H9 (cell line): ENCODE results near the gene IL6R. TPM values are rescaled to one million over a fixed set of nuclear protein-coding genes. Genes with fewer than 3 reads are reported as not detected.

Experiments used
- DNase-seq: peaks from one replicate; pipeline ENCODE4 v3.0.0-alpha.2; 2017
- H2AFZ ChIP-seq: one replicate; pipeline ENCODE4 v1.6.1; 2013; ENCODE audit warnings: mild to moderate bottlenecking, low read length, control low read depth, moderate library complexity
- H2AK5ac ChIP-seq: 2 replicates; pipeline ENCODE4 v1.6.1; 2013; ENCODE audit warnings: low read length, control low read depth, mixed read lengths; ENCODE audit not compliant: insufficient read length
- H2BK120ac ChIP-seq: one replicate; pipeline ENCODE4 v1.6.1; 2013; ENCODE audit warnings: low read depth, mild to moderate bottlenecking, low read length, control low read depth, inconsistent platforms; ENCODE audit not compliant: poor library complexity, severe bottlenecking
- H2BK12ac ChIP-seq: 2 replicates; pipeline ENCODE4 v1.6.1; 2013; ENCODE audit warnings: low read length, control low read depth, mixed read lengths, low read depth; ENCODE audit not compliant: insufficient read length
- H2BK15ac ChIP-seq: 2 replicates; pipeline ENCODE4 v1.6.1; 2013; ENCODE audit warnings: low read depth, low read length, control low read depth
- H2BK20ac ChIP-seq: one replicate; pipeline ENCODE4 v1.6.1; 2013; ENCODE audit warnings: low read depth, mild to moderate bottlenecking, low read length, control low read depth, inconsistent platforms; ENCODE audit not compliant: poor library complexity, severe bottlenecking
- H2BK5ac ChIP-seq: 2 replicates; pipeline ENCODE4 v1.6.1; 2013; ENCODE audit warnings: low read length, control low read depth, mixed read lengths; ENCODE audit not compliant: insufficient read length
- H3K14ac ChIP-seq: 2 replicates; pipeline ENCODE4 v1.6.1; 2013; ENCODE audit warnings: low read length, control low read depth; ENCODE audit not compliant: insufficient read depth
- H3K18ac ChIP-seq: 2 replicates; pipeline ENCODE4 v1.6.1; 2013; ENCODE audit warnings: low read depth, mild to moderate bottlenecking, mixed read lengths, low read length, control low read depth; ENCODE audit not compliant: insufficient read length
- H3K23ac ChIP-seq: 2 replicates; pipeline ENCODE4 v1.6.1; 2013; ENCODE audit warnings: low read length, control low read depth, mixed read lengths, low read depth; ENCODE audit not compliant: insufficient read length
- H3K23me2 ChIP-seq: 2 replicates; pipeline ENCODE4 v1.6.1; 2013; ENCODE audit warnings: low read depth, mild to moderate bottlenecking, mixed read lengths, low read length, control low read depth; ENCODE audit not compliant: insufficient read length, poor library complexity, severe bottlenecking
- H3K27ac ChIP-seq: 2 replicates; pipeline ENCODE4 v1.5.1; 2013; ENCODE audit warnings: low read length, control low read depth, mixed read lengths, low read depth; ENCODE audit not compliant: insufficient read length
- H3K27me3 ChIP-seq: 2 replicates; pipeline ENCODE4 v1.6.1; 2013; ENCODE audit warnings: low read length, control low read depth, inconsistent platforms; ENCODE audit not compliant: insufficient read depth
- H3K4ac ChIP-seq: 2 replicates; pipeline ENCODE4 v1.6.1; 2013; ENCODE audit warnings: low read depth, mild to moderate bottlenecking, control low read depth, inconsistent platforms, low read length, moderate library complexity
- H3K4me1 ChIP-seq: 2 replicates; pipeline ENCODE4 v1.6.1; 2013; ENCODE audit warnings: low read length, control low read depth, inconsistent platforms; ENCODE audit not compliant: insufficient read depth
- H3K4me2 ChIP-seq: 2 replicates; pipeline ENCODE4 v1.6.1; 2013; ENCODE audit warnings: low read length, control low read depth, mixed read lengths; ENCODE audit not compliant: insufficient read length, insufficient read depth
- H3K56ac ChIP-seq: 2 replicates; pipeline ENCODE4 v1.6.1; 2013; ENCODE audit warnings: low read depth, mild to moderate bottlenecking, mixed read lengths, low read length, control low read depth; ENCODE audit not compliant: insufficient read length
- H3K79me1 ChIP-seq: 2 replicates; pipeline ENCODE4 v1.6.1; 2013; ENCODE audit warnings: low read depth, mild to moderate bottlenecking, moderate library complexity, low read length, control low read depth, inconsistent platforms; ENCODE audit not compliant: insufficient read depth, poor library complexity, severe bottlenecking
- H3K79me2 ChIP-seq: 2 replicates; pipeline ENCODE4 v1.6.1; 2013; ENCODE audit warnings: low read length, control low read depth, inconsistent platforms; ENCODE audit not compliant: insufficient read depth
- H3K9ac ChIP-seq: 2 replicates; pipeline ENCODE4 v1.6.1; 2013; ENCODE audit warnings: low read length, control low read depth, mixed read lengths; ENCODE audit not compliant: insufficient read length; ENCODE audit errors: extremely low read depth
- H3K9me3 ChIP-seq: one replicate; pipeline ENCODE4 v1.6.1; 2013; ENCODE audit warnings: low read depth, low read length, inconsistent platforms; ENCODE audit not compliant: control insufficient read depth
- H3T11ph ChIP-seq: one replicate; pipeline ENCODE4 v1.6.1; 2013; ENCODE audit warnings: mild to moderate bottlenecking, low read length, control low read depth, inconsistent platforms
- H4K20me1 ChIP-seq: one replicate; pipeline ENCODE4 v1.6.1; 2013; ENCODE audit not compliant: control insufficient read depth, insufficient read length, insufficient read depth
- H4K5ac ChIP-seq: 2 replicates; pipeline ENCODE4 v1.6.1; 2013; ENCODE audit warnings: low read depth, mild to moderate bottlenecking, mixed read lengths, low read length, control low read depth; ENCODE audit not compliant: insufficient read length
- H4K8ac ChIP-seq: replicated peaks from 2 replicates; pipeline ENCODE4 v1.6.1; 2013; ENCODE audit warnings: low read length, control low read depth, mixed read lengths, low read depth; ENCODE audit not compliant: insufficient read length
- H4K91ac ChIP-seq: 2 replicates; pipeline ENCODE4 v1.6.1; 2013; ENCODE audit warnings: low read depth, mild to moderate bottlenecking, moderate library complexity, mixed read lengths, low read length, control low read depth; ENCODE audit not compliant: insufficient read length
- H3K27ac Mint-ChIP-seq, 3 experiments: 2 replicates in 2 of 3; 3 replicates in 1 of 3; pipeline ENCODE4 v1.8.0; 2020 to 2021; ENCODE audit warnings: mixed read lengths in 3 of 3, mild to moderate bottlenecking in 1 of 3, moderate library complexity in 1 of 3
- H3K27me3 Mint-ChIP-seq: 2 replicates; pipeline ENCODE4 v1.8.0; 2021; ENCODE audit warnings: low read depth, mild to moderate bottlenecking, moderate library complexity, mixed read lengths
- H3K36me3 Mint-ChIP-seq, 3 experiments: 2 replicates in 2 of 3; 3 replicates in 1 of 3; pipeline ENCODE4 v1.8.0; 2020 to 2021; ENCODE audit warnings: low read depth in 3 of 3, mixed read lengths in 3 of 3; ENCODE audit not compliant: insufficient read depth in 1 of 3
- H3K4me1 Mint-ChIP-seq, 2 experiments: 2 replicates each; pipeline ENCODE4 v1.8.0; 2020; ENCODE audit warnings: mixed read lengths in 2 of 2
- H3K4me3 Mint-ChIP-seq, 2 experiments: 2 replicates in 1 of 2; 3 replicates in 1 of 2; pipeline ENCODE4 v1.8.0; 2020 to 2021; ENCODE audit warnings: mild to moderate bottlenecking in 2 of 2, mixed read lengths in 2 of 2, moderate library complexity in 1 of 2
- H3K9me3 Mint-ChIP-seq, 2 experiments: 2 replicates in 1 of 2; 3 replicates in 1 of 2; pipeline ENCODE4 v1.8.0; 2020; ENCODE audit warnings: mild to moderate bottlenecking in 2 of 2, mixed read lengths in 2 of 2, moderate library complexity in 1 of 2
- total RNA-seq: library from RNA; stranded (reverse); gene quantifications from 2 replicates; pipeline ENCODE4 v1.2.1, GENCODE V29; 2021
- TF ChIP-seq, protein P1 (sequence below): fragments of 200-600 bp; sonication (generic); conservative IDR thresholded peaks from 3 replicates; pipeline ENCODE4 v1.8.0; 2021; ENCODE audit warnings: antibody characterized with exemption, mild to moderate bottlenecking

Gene IL6R
- total RNA-seq, 1 experiment from 2014 or later = 1.7 TPM

DNA sequence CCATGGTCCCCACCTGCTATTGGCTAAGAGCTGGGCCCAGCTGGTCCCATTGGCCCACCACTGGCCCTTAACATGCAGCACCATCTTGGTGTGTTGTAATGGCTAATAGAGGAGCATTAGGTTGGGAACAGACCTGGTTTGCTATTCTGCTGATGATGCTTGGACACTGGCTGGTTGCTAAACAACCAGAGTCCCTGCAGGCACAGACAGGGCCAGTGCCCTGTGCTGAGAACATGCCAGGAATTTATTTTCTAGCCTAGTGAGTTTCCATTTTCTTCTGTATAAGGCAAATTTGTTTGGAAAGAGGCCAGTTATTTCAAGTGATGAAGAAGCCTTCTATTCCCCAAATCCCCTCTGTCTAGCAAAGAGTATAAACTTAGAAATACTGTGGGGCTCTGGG lies 53.9 kb downstream of the IL6R start:
- no peak for DNase-seq
- no peak overlapping the region for H2BK15ac ChIP-seq
- H4K8ac ChIP-seq = no peak overlapping the region
- no peak overlapping the region for H4K5ac ChIP-seq
- no peak overlapping the region for H2AFZ ChIP-seq
- H4K20me1 ChIP-seq = no peaks in the 10 kb centered on the region
- no peaks in the 10 kb centered on the region for H3K79me2 ChIP-seq
- H3T11ph ChIP-seq = no peak overlapping the region
- Mint-ChIP-seq H3K4me1 (peaks cover 0 to 6% of the 10 kb centered on the region in 2 experiments; a peak in 1 of 4 replicates), H3K36me3 (no peaks in the 10 kb centered on the region), H3K27me3 (no peaks in the 10 kb centered on the region), H3K9me3 (no peaks in the 10 kb centered on the region), H3K4me3 (no peak overlapping the region), H3K27ac (no peak overlapping the region)
- no peak overlapping the region for H3K27ac ChIP-seq
- no peak overlapping the region for H2BK20ac ChIP-seq
- no peak overlapping the region for H3K9ac ChIP-seq
- no peak overlapping the region for H3K18ac ChIP-seq
- H3K4ac ChIP-seq = no peak overlapping the region
- H3K23ac ChIP-seq = no peak overlapping the region
- no peaks in the 10 kb centered on the region for H3K79me1 ChIP-seq
- H3K27me3 ChIP-seq = no peaks in the 10 kb centered on the region
- H3K4me2 ChIP-seq = no peak overlapping the region
- H3K4me1 ChIP-seq = no peaks in the 10 kb centered on the region
- H2BK120ac ChIP-seq = no peak overlapping the region
- no peak overlapping the region for H3K56ac ChIP-seq
- H4K91ac ChIP-seq = no peak overlapping the region
- TF ChIP-seq, protein P1, sequence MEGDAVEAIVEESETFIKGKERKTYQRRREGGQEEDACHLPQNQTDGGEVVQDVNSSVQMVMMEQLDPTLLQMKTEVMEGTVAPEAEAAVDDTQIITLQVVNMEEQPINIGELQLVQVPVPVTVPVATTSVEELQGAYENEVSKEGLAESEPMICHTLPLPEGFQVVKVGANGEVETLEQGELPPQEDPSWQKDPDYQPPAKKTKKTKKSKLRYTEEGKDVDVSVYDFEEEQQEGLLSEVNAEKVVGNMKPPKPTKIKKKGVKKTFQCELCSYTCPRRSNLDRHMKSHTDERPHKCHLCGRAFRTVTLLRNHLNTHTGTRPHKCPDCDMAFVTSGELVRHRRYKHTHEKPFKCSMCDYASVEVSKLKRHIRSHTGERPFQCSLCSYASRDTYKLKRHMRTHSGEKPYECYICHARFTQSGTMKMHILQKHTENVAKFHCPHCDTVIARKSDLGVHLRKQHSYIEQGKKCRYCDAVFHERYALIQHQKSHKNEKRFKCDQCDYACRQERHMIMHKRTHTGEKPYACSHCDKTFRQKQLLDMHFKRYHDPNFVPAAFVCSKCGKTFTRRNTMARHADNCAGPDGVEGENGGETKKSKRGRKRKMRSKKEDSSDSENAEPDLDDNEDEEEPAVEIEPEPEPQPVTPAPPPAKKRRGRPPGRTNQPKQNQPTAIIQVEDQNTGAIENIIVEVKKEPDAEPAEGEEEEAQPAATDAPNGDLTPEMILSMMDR = no peak
- no peaks in the 10 kb centered on the region for H3K9me3 ChIP-seq
- H3K23me2 ChIP-seq = no peaks in the 10 kb centered on the region
- no peak overlapping the region for H2BK12ac ChIP-seq
- no peak overlapping the region for H2AK5ac ChIP-seq
- no peak overlapping the region for H2BK5ac ChIP-seq
- H3K14ac ChIP-seq = no peak overlapping the region
